IMR-90 (cell line): ENCODE data around the gene SEL1L2. TPM values are rescaled to one million over a fixed set of nuclear protein-coding genes. Genes with fewer than 3 reads are reported as not detected.

ENCODE experiments used
- ATAC-seq: fragments of 200-7000 bp; cut with Tn5 transposase; 2 replicates; pipeline ENCODE4 v1.9.1; 2020; ENCODE audit warnings: low read depth, mild to moderate bottlenecking, moderate library complexity
- BruUV-seq: library from RNA; stranded (reverse); fragments of 400-500 nt; replicated peaks from 2 replicates; lab custom pipeline; 2021; lab: Mats Ljungman, UMichigan
- CTCF ChIA-PET: fragments of 300-600 bp; formaldehyde crosslinking; extraction: SDS; loops from one replicate; lab custom pipeline; 2021; ENCODE audit warnings: antibody characterized with exemption; lab: Yijun Ruan, JAX
- POLR2A ChIA-PET: fragments of 300-600 bp; sonication (Branson Sonifier 250); formaldehyde crosslinking; loops from one replicate; lab custom pipeline; 2022; ENCODE audit warnings: antibody characterized with exemption; ENCODE audit not compliant: unreplicated experiment; lab: Charles Lee
- DNase-seq: peaks from one replicate; pipeline ENCODE4 v3.0.0; 2013
- H2AFZ ChIP-seq: replicated peaks from 2 replicates; pipeline ENCODE3; 2013; ENCODE audit warnings: low read length, mild to moderate bottlenecking; ENCODE audit not compliant: poor library complexity
- H2AK5ac ChIP-seq: 2 replicates; pipeline ENCODE4 v1.6.1; 2013; ENCODE audit warnings: low read depth, low read length, inconsistent platforms
- H2AK9ac ChIP-seq: replicated peaks from 2 replicates; pipeline ENCODE3; 2013; ENCODE audit warnings: mild to moderate bottlenecking, low read depth, low read length, moderate library complexity; ENCODE audit not compliant: poor library complexity
- H2BK120ac ChIP-seq: 2 replicates; pipeline ENCODE4 v1.6.1; 2013; ENCODE audit warnings: low read depth, low read length, inconsistent platforms
- H2BK15ac ChIP-seq: 3 replicates; pipeline ENCODE4 v1.6.1; 2013; ENCODE audit warnings: low read depth, low read length, inconsistent platforms
- H2BK20ac ChIP-seq: 2 replicates; pipeline ENCODE4 v1.6.1; 2013; ENCODE audit warnings: low read depth, mild to moderate bottlenecking, inconsistent platforms, low read length, moderate library complexity
- H2BK5ac ChIP-seq: 2 replicates; pipeline ENCODE4 v1.6.1; 2013; ENCODE audit warnings: mild to moderate bottlenecking, low read depth, low read length, inconsistent platforms; ENCODE audit not compliant: poor library complexity, severe bottlenecking
- H3K14ac ChIP-seq: replicated peaks from 2 replicates; pipeline ENCODE4 v1.6.1; 2013; ENCODE audit warnings: low read depth, low read length, inconsistent platforms
- H3K18ac ChIP-seq: 2 replicates; pipeline ENCODE4 v1.6.1; 2013; ENCODE audit warnings: low read depth, low read length, control low read depth
- H3K23ac ChIP-seq: 2 replicates; pipeline ENCODE4 v1.6.1; 2013; ENCODE audit warnings: low read depth, low read length, inconsistent platforms
- H3K27ac ChIP-seq: 2 replicates; pipeline ENCODE4 v1.5.1; 2013; ENCODE audit warnings: mild to moderate bottlenecking, control low read depth, low read length; ENCODE audit not compliant: insufficient read depth
- H3K27me3 ChIP-seq: 2 replicates; pipeline ENCODE4 v1.6.1; 2013; ENCODE audit warnings: low read length; ENCODE audit not compliant: control insufficient read depth, insufficient read depth
- H3K36me3 ChIP-seq: 2 replicates; pipeline ENCODE4 v1.6.1; 2013; ENCODE audit warnings: low read length, mixed read lengths; ENCODE audit not compliant: control insufficient read depth, insufficient read depth
- H3K4ac ChIP-seq: 2 replicates; pipeline ENCODE4 v1.6.1; 2013; ENCODE audit warnings: low read depth, low read length, inconsistent platforms
- H3K4me1 ChIP-seq: 2 replicates; pipeline ENCODE4 v1.6.1; 2013; ENCODE audit warnings: low read length, mixed read lengths; ENCODE audit not compliant: control insufficient read depth, insufficient read depth
- H3K4me2 ChIP-seq: 2 replicates; pipeline ENCODE4 v1.6.1; 2013; ENCODE audit warnings: low read depth, mild to moderate bottlenecking, control low read depth, low read length, moderate library complexity
- H3K4me3 ChIP-seq: 2 replicates; pipeline ENCODE4 v1.5.1; 2013; ENCODE audit warnings: low read depth, mild to moderate bottlenecking, control low read depth, low read length, moderate library complexity; ENCODE audit not compliant: insufficient read depth
- H3K56ac ChIP-seq: 2 replicates; pipeline ENCODE4 v1.6.1; 2013; ENCODE audit warnings: low read length, inconsistent platforms; ENCODE audit not compliant: insufficient read depth; ENCODE audit errors: extremely low read depth
- H3K79me1 ChIP-seq, 2 experiments: 2 replicates each; pipeline ENCODE4 v1.6.1; 2013; ENCODE audit warnings: low read length in 2 of 2, inconsistent platforms in 1 of 2, low read depth in 1 of 2
- H3K9ac ChIP-seq: 2 replicates; pipeline ENCODE4 v1.6.1; 2013; ENCODE audit warnings: low read depth, low read length, control low read depth
- H3K9me1 ChIP-seq: 2 replicates; pipeline ENCODE4 v1.6.1; 2013; ENCODE audit warnings: low read length, inconsistent platforms; ENCODE audit not compliant: insufficient read depth
- H3K9me3 ChIP-seq: 2 replicates; pipeline ENCODE4 v1.6.1; 2013; ENCODE audit warnings: low read length; ENCODE audit not compliant: control insufficient read depth, insufficient read depth
- H4K20me1 ChIP-seq: 2 replicates; pipeline ENCODE4 v1.6.1; 2013; ENCODE audit warnings: low read length, inconsistent platforms; ENCODE audit not compliant: insufficient read depth
- H4K5ac ChIP-seq: 2 replicates; pipeline ENCODE4 v1.6.1; 2013; ENCODE audit warnings: mild to moderate bottlenecking, low read depth, low read length, control low read depth
- H4K8ac ChIP-seq, 2 experiments: 2 replicates each; pipeline ENCODE4 v1.6.1; 2013; ENCODE audit warnings: low read depth in 2 of 2, low read length in 2 of 2, control low read depth in 1 of 2, inconsistent platforms in 1 of 2
- H4K91ac ChIP-seq: 2 replicates; pipeline ENCODE4 v1.6.1; 2013; ENCODE audit warnings: low read depth, low read length, inconsistent platforms; ENCODE audit not compliant: insufficient read depth
- BHLHE40 ChIP-seq: fragments of 150-350 bp; IDR thresholded peaks from 2 replicates; pipeline ENCODE4 v1.6.1; 2016; ENCODE audit warnings: mild to moderate bottlenecking, low read depth, low read length
- CEBPB ChIP-seq: IDR thresholded peaks from 2 replicates; pipeline ENCODE4 v1.6.1; 2012; ENCODE audit warnings: low read depth, low read length, improper control_type of control experiment
- FOS ChIP-seq: fragments of 150-350 bp; IDR thresholded peaks from 2 replicates; pipeline ENCODE4 v1.6.1; 2016; ENCODE audit warnings: low read depth, low read length
- MAFK ChIP-seq: IDR thresholded peaks from 2 replicates; pipeline ENCODE4 v1.6.1; 2012; ENCODE audit warnings: low read depth, low read length, improper control_type of control experiment
- RAD21 ChIP-seq: IDR thresholded peaks from 2 replicates; pipeline ENCODE4 v1.6.1; 2012; ENCODE audit warnings: low read length, improper control_type of control experiment
- RCOR1 ChIP-seq: IDR thresholded peaks from 2 replicates; pipeline ENCODE4 v1.6.1; 2012; ENCODE audit warnings: mild to moderate bottlenecking, low read length, improper control_type of control experiment; ENCODE audit not compliant: insufficient replicate concordance
- SMC3 ChIP-seq: fragments of 150-350 bp; IDR thresholded peaks from 2 replicates; pipeline ENCODE4 v1.6.1; 2016; ENCODE audit warnings: low read depth, mild to moderate bottlenecking, antibody characterized with exemption, low read length, moderate library complexity
- WGBS, 2 experiments: methylation state at CpG; one replicate each; pipeline versions ENCODE4 v1.1.5 to v1.1.7; 2013; ENCODE audit warnings: missing lambda C conversion rate in 2 of 2; ENCODE audit not compliant: insufficient read length in 1 of 2; ENCODE audit errors: extremely low coverage in 2 of 2; 5-methylcytosine and 5-hydroxymethylcytosine counted together
- dilution Hi-C: fragments of 300-500 bp; cut with HindIII; formaldehyde crosslinking; loops from one replicate; pipeline ENCODE4 v1.14.3; 2018; ENCODE audit warnings: low sequenced_read_pairs; ENCODE audit not compliant: unreplicated experiment
- in situ Hi-C: fragments of 300-500 bp; cut with MboI; formaldehyde crosslinking; loops from 3 replicates; pipeline ENCODE4 v1.14.3; 2019; ENCODE audit warnings: low sequenced_read_pairs, inconsistent platforms, mixed read lengths
- intact Hi-C: fragments of 100-400 bp; cut with micrococcal nuclease; formaldehyde crosslinking; loops from 2 replicates; pipeline ENCODE4 v1.10.0; 2022
- polyA plus RNA-seq, 3 experiments: library from polyadenylated mRNA; depleted of rRNA; stranded (reverse); fragments of >200 nt; gene quantifications; 2 replicates each; pipeline ENCODE4 v1.2.3, GENCODE V29; 2012; ENCODE audit warnings: low replicate concordance in 1 of 3
- total RNA-seq: library from RNA; depleted of rRNA; stranded (reverse); fragments of >200 nt; gene quantifications from 2 replicates; pipeline ENCODE4 v1.2.3, GENCODE V29; 2012
- TF ChIP-seq, protein P1 (sequence below): fragments of 150-350 bp; IDR thresholded peaks from 2 replicates; pipeline ENCODE4 v1.6.1; 2016; ENCODE audit warnings: low read depth, mild to moderate bottlenecking, low read length, moderate library complexity, borderline replicate concordance
- TF ChIP-seq, protein P2 (sequence below): conservative IDR thresholded peaks from 2 replicates; pipeline ENCODE4 v1.5.1; 2012; ENCODE audit warnings: mild to moderate bottlenecking, low read depth, low read length, improper control_type of control experiment

Gene SEL1L2
- total and polyA plus RNA-seq, 2 of the 4 experiments (the other 2 are of a cell fraction), result not detected

DNA sequence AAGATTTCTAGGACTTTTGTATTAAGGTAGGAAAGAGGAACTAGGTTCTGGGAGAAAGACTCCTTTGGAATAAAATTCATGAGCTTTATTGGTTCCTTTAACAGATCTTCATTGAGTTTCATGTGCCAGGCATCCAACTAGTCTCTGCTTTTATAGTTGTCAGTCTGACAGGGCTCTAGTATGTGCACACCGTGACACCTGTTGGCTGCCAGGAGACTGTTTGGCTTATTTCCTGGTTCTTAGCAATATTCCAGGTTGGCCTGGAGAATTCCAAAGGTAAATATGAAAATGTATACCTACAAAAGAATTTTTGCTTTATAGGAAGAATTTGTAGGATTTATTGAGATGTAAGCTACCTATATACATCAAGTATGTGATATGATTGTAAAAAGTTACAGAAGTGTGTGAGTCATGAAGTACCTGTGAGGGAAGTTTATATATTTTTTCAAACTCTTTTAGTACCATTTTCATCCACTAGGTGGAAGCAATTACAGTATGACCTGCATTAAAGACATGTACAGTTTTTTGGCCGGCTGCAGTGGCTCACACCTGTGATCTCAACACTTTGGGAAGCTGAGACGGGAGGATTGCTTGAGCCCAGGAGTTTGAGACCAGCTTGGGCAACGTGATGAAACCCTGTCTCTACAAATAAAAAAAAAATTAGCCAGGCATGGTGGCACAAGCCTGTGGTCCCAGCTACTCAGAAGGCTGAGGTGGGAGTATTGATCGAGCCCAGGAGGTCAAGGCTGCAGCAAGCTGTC, 170.3 kb downstream of the SEL1L2 start:
- no peak overlapping the region for H3K4me3 ChIP-seq
- no peak overlapping the region for H3K9ac ChIP-seq
- intact Hi-C loops (loop anchor here (1.0 kb wide), 1 partner anchor 235 kb away; no protein-coding TSS in a partner anchor), dilution Hi-C loops (no loop called here), in situ Hi-C loops (loop anchor here (5.0 kb wide), 1 partner anchor 242 kb away; no protein-coding TSS in a partner anchor)
- no peaks in the 10 kb centered on the region; the same call in 1 of the 2 replicates for H3K27me3 ChIP-seq
- CTCF ChIA-PET, result interaction anchor here (0.6 to 1.6 kb wide), 9 partner anchors 8 to 1827 kb away, joined by 3 to 7 read pairs (median 4); no protein-coding TSS in a partner anchor
- no peak overlapping the region for H2BK5ac ChIP-seq
- no peak overlapping the region for H2AFZ ChIP-seq
- ATAC-seq (peak; percentile 57; the same call in 1 of the 2 replicates), DNase-seq (peak; percentile 49)
- H4K5ac ChIP-seq, result no peak overlapping the region
- TF ChIP-seq MAFK, result no peak
- TF ChIP-seq CEBPB, result no peak
- TF ChIP-seq FOS, result no peak
- TF ChIP-seq RAD21, result peak; percentile 29; the same call in 1 of the 2 replicates
- no peak for TF ChIP-seq RCOR1
- TF ChIP-seq, protein P1, sequence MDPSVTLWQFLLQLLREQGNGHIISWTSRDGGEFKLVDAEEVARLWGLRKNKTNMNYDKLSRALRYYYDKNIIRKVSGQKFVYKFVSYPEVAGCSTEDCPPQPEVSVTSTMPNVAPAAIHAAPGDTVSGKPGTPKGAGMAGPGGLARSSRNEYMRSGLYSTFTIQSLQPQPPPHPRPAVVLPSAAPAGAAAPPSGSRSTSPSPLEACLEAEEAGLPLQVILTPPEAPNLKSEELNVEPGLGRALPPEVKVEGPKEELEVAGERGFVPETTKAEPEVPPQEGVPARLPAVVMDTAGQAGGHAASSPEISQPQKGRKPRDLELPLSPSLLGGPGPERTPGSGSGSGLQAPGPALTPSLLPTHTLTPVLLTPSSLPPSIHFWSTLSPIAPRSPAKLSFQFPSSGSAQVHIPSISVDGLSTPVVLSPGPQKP, result no peak
- peak; percentile 50 for TF ChIP-seq SMC3
- TF ChIP-seq, protein P2, sequence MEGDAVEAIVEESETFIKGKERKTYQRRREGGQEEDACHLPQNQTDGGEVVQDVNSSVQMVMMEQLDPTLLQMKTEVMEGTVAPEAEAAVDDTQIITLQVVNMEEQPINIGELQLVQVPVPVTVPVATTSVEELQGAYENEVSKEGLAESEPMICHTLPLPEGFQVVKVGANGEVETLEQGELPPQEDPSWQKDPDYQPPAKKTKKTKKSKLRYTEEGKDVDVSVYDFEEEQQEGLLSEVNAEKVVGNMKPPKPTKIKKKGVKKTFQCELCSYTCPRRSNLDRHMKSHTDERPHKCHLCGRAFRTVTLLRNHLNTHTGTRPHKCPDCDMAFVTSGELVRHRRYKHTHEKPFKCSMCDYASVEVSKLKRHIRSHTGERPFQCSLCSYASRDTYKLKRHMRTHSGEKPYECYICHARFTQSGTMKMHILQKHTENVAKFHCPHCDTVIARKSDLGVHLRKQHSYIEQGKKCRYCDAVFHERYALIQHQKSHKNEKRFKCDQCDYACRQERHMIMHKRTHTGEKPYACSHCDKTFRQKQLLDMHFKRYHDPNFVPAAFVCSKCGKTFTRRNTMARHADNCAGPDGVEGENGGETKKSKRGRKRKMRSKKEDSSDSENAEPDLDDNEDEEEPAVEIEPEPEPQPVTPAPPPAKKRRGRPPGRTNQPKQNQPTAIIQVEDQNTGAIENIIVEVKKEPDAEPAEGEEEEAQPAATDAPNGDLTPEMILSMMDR, result peak; percentile 55
- no peak for TF ChIP-seq BHLHE40
- BruUV-seq, result no TSS peak
- H3K14ac ChIP-seq, result no peak overlapping the region
- H2BK20ac ChIP-seq, result no peak overlapping the region
- H3K4ac ChIP-seq, result no peak overlapping the region
- H3K36me3 ChIP-seq, result peaks cover 14% of the 10 kb centered on the region
- H3K4me1 ChIP-seq, result no peaks in the 10 kb centered on the region
- H4K20me1 ChIP-seq, result no peaks in the 10 kb centered on the region
- no peaks in the 10 kb centered on the region for H3K9me1 ChIP-seq
- H3K4me2 ChIP-seq, result no peak overlapping the region
- H2BK15ac ChIP-seq, result no peak overlapping the region
- H2AK9ac ChIP-seq, result no peak overlapping the region
- H3K18ac ChIP-seq, result no peak overlapping the region
- 20% methylated on average over 1 of the region's 5 CpGs; no CpG with 5 or more reads in 1 of the 2 experiments for WGBS, 2 experiments
- H2BK120ac ChIP-seq, result no peak overlapping the region
- H2AK5ac ChIP-seq, result no peak overlapping the region
- POLR2A ChIA-PET, result no interaction called here
- no peak overlapping the region for H3K56ac ChIP-seq
- H4K8ac ChIP-seq, result no peak overlapping the region
- no peaks in the 10 kb centered on the region for H3K9me3 ChIP-seq
- H4K91ac ChIP-seq, result no peak overlapping the region
- no peak overlapping the region for H3K27ac ChIP-seq
- H3K79me1 ChIP-seq, result no peaks in the 10 kb centered on the region
- no peak overlapping the region for H3K23ac ChIP-seq
